Panc1 (cell line): ENCODE results near the gene ZNF428.

ENCODE experiments used
- TF ChIP-seq, protein P1 (sequence below): fragments of 450-650 bp; IDR thresholded peaks from 2 replicates; pipeline ENCODE4 v1.5.1; 2017; ENCODE audit warnings: mild to moderate bottlenecking
- TF ChIP-seq, protein P2 (sequence below), 2 experiments: IDR thresholded peaks; 2 replicates each; pipeline ENCODE4 v1.6.1; 2011 to 2012; ENCODE audit warnings: low read depth in 2 of 2, control low read depth in 1 of 2, low read length in 1 of 2, mild to moderate bottlenecking in 1 of 2, moderate library complexity in 1 of 2; ENCODE audit not compliant: insufficient read depth in 1 of 2

DNA sequence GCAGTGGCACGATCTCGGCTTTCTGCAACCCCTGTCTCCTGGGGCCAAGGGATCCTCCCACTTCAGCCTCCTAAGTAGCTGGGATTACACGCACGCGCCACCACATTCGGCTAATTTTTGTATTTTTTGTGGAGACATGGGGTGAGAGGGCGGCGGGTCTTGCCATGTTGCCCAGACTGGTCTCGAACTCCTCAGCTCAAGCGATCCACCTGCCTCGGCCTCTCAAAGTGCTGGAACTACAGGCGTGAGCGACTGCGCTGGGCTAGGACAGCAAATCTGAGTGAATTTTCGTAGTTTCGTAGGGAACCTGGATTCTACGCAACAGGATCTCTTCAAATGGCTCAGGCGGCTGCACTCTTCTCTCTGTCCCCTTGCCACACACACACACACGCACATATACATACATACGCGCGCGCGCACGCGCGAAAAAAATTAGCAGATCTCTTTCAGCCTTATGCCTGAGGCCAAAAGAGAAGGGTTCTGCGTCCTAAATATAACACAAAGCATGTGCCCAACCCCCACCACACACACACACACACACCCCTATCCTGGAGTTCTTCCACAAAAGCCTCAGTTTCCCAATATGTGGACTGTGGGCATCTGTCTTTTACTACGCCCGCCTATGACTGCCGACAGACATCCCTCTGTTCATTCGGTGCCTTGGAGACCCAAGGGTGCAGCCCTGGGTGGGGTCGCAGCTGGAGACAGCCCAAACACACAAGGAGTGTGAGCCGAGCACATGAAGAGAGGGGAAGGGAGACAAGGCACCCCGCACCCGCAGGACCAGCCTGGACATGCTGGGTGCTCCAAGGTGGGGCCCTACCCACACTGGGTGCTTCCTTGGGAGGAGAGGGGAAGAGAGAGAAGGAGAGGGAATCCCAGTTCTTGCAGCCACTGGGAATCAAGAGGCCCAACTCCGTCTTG is 43.2 kb downstream of the ZNF428 start:
- TF ChIP-seq, protein P1, sequence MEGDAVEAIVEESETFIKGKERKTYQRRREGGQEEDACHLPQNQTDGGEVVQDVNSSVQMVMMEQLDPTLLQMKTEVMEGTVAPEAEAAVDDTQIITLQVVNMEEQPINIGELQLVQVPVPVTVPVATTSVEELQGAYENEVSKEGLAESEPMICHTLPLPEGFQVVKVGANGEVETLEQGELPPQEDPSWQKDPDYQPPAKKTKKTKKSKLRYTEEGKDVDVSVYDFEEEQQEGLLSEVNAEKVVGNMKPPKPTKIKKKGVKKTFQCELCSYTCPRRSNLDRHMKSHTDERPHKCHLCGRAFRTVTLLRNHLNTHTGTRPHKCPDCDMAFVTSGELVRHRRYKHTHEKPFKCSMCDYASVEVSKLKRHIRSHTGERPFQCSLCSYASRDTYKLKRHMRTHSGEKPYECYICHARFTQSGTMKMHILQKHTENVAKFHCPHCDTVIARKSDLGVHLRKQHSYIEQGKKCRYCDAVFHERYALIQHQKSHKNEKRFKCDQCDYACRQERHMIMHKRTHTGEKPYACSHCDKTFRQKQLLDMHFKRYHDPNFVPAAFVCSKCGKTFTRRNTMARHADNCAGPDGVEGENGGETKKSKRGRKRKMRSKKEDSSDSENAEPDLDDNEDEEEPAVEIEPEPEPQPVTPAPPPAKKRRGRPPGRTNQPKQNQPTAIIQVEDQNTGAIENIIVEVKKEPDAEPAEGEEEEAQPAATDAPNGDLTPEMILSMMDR, result no peak
- TF ChIP-seq, protein P2, sequence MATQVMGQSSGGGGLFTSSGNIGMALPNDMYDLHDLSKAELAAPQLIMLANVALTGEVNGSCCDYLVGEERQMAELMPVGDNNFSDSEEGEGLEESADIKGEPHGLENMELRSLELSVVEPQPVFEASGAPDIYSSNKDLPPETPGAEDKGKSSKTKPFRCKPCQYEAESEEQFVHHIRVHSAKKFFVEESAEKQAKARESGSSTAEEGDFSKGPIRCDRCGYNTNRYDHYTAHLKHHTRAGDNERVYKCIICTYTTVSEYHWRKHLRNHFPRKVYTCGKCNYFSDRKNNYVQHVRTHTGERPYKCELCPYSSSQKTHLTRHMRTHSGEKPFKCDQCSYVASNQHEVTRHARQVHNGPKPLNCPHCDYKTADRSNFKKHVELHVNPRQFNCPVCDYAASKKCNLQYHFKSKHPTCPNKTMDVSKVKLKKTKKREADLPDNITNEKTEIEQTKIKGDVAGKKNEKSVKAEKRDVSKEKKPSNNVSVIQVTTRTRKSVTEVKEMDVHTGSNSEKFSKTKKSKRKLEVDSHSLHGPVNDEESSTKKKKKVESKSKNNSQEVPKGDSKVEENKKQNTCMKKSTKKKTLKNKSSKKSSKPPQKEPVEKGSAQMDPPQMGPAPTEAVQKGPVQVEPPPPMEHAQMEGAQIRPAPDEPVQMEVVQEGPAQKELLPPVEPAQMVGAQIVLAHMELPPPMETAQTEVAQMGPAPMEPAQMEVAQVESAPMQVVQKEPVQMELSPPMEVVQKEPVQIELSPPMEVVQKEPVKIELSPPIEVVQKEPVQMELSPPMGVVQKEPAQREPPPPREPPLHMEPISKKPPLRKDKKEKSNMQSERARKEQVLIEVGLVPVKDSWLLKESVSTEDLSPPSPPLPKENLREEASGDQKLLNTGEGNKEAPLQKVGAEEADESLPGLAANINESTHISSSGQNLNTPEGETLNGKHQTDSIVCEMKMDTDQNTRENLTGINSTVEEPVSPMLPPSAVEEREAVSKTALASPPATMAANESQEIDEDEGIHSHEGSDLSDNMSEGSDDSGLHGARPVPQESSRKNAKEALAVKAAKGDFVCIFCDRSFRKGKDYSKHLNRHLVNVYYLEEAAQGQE (IDR thresholded peaks at IDR 0.05; ENCODE audit: insufficient read depth in 1 of 2, low read depth in 2 of 2, low read length in 1 of 2), result no peak
